ENCODE measurements around the gene UBE2E2. TPM values are rescaled to one million over a fixed set of nuclear protein-coding genes. Genes with fewer than 3 reads are reported as not detected.

Gene UBE2E2
- total RNA-seq, 2 experiments from 2014 or later = 14.1 to 20.2 TPM

- no peaks in the 10 kb centered on the region for H3K36me3 ChIP-seq (ENCODE audit: insufficient read depth, low read length)
- H3K9me3 ChIP-seq (ENCODE audit: control insufficient read depth in 1 of 2, insufficient read depth in 1 of 2, low read length in 2 of 2) = no peaks in the 10 kb centered on the region
- H3K9me3 Mint-ChIP-seq = peaks cover 3% of the 10 kb centered on the region
- H3K27ac Mint-ChIP-seq = no peak overlapping the region
- CTCF ChIA-PET = no interaction called here
- H3K27me3 Mint-ChIP-seq = no peaks in the 10 kb centered on the region
- DNase-seq = no peak
- H3K36me3 Mint-ChIP-seq (ENCODE audit: low read depth) = no peaks in the 10 kb centered on the region
- no peaks in the 10 kb centered on the region for H3K27me3 ChIP-seq (ENCODE audit: control insufficient read depth in 1 of 2, insufficient read depth in 2 of 2, low read length in 2 of 2)
- no peak overlapping the region for H3K4me3 Mint-ChIP-seq
- POLR2A ChIA-PET = no interaction called here
- no peak for TF ChIP-seq CTCF (IDR thresholded peaks at IDR 0.05)
- no peak overlapping the region for H3K4me3 ChIP-seq (ENCODE audit: low read length)
- no peak overlapping the region for H3K27ac ChIP-seq (ENCODE audit: low read depth in 1 of 2, low read length in 2 of 2)
- intact Hi-C loops (cut with DNase I, micrococcal nuclease) = no loop called here
- no peak for ATAC-seq (ENCODE audit: poor library complexity)
- H3K4me1 Mint-ChIP-seq (ENCODE audit: low read depth) = no peaks in the 10 kb centered on the region
- H3K4me1 ChIP-seq (ENCODE audit: insufficient read depth, low read length) = no peaks in the 10 kb centered on the region
Measured at GRCh38 chr3:23592961-23593931, 390.1 kb downstream of the UBE2E2 start.

- no peak overlapping the region for H3K27ac Mint-ChIP-seq
- Histone ChIP-seq H3K27me3 (ENCODE audit: control insufficient read depth in 1 of 2, insufficient read depth in 2 of 2, low read length in 2 of 2) (no peaks in the 10 kb centered on the region), H3K27ac (ENCODE audit: low read depth in 1 of 2, low read length in 2 of 2) (no peak overlapping the region), H3K36me3 (ENCODE audit: insufficient read depth, low read length) (no peaks in the 10 kb centered on the region), H3K4me1 (ENCODE audit: insufficient read depth, low read length) (no peaks in the 10 kb centered on the region), H3K9me3 (ENCODE audit: control insufficient read depth in 1 of 2, insufficient read depth in 1 of 2, low read length in 2 of 2) (no peaks in the 10 kb centered on the region), H3K4me3 (ENCODE audit: low read length) (no peak overlapping the region)
- TF ChIP-seq CTCF (IDR thresholded peaks at IDR 0.05) = no peak
- ATAC-seq (ENCODE audit: poor library complexity) = no peak
- intact Hi-C loops (cut with DNase I, micrococcal nuclease) = no loop called here
- H3K9me3 Mint-ChIP-seq = peaks cover 3% of the 10 kb centered on the region
- H3K4me1 Mint-ChIP-seq (ENCODE audit: low read depth) = no peaks in the 10 kb centered on the region
- no peak overlapping the region for H3K4me3 Mint-ChIP-seq
- H3K36me3 Mint-ChIP-seq (ENCODE audit: low read depth) = no peaks in the 10 kb centered on the region
- H3K27me3 Mint-ChIP-seq = no peaks in the 10 kb centered on the region
- ChIA-PET POLR2A (no interaction called here), CTCF (no interaction called here)
- DNase-seq = no peak
Measured at GRCh38 chr3:23594066-23594465, 390.9 kb downstream of the UBE2E2 start.

GRCh38 chr3:23594894-23595670, 392.0 kb downstream of the UBE2E2 start:
- Histone ChIP-seq H3K36me3 (ENCODE audit: insufficient read depth, low read length) (no peaks in the 10 kb centered on the region), H3K9me3 (ENCODE audit: control insufficient read depth in 1 of 2, insufficient read depth in 1 of 2, low read length in 2 of 2) (no peaks in the 10 kb centered on the region), H3K27ac (ENCODE audit: low read depth in 1 of 2, low read length in 2 of 2) (no peak overlapping the region), H3K4me3 (ENCODE audit: low read length) (no peak overlapping the region), H3K4me1 (ENCODE audit: insufficient read depth, low read length) (no peaks in the 10 kb centered on the region), H3K27me3 (ENCODE audit: control insufficient read depth in 1 of 2, insufficient read depth in 2 of 2, low read length in 2 of 2) (no peaks in the 10 kb centered on the region)
- Mint-ChIP-seq H3K27me3 (no peaks in the 10 kb centered on the region), H3K9me3 (peaks cover 3% of the 10 kb centered on the region), H3K4me3 (no peak overlapping the region), H3K27ac (no peak overlapping the region), H3K36me3 (ENCODE audit: low read depth) (no peaks in the 10 kb centered on the region), H3K4me1 (ENCODE audit: low read depth) (no peaks in the 10 kb centered on the region)
- intact Hi-C loops (cut with DNase I, micrococcal nuclease) = no loop called here
- POLR2A ChIA-PET = no interaction called here
- no peak for TF ChIP-seq CTCF (IDR thresholded peaks at IDR 0.05)
- CTCF ChIA-PET = no interaction called here
- ATAC-seq (ENCODE audit: poor library complexity) (no peak), DNase-seq (no peak)

All from CD4-positive, alpha-beta T cell (primary cell).